HUES64 (cell line): ENCODE measurements around the gene SLC39A11.

Experiments used
- H3K27ac ChIP-seq: 2 replicates; pipeline ENCODE4 v1.7.0; 2013; ENCODE audit warnings: low read depth, low read length, inconsistent platforms
- H3K27me3 ChIP-seq: 2 replicates; pipeline ENCODE4 v1.6.1; 2013; ENCODE audit warnings: mild to moderate bottlenecking, low read length; ENCODE audit not compliant: insufficient read depth
- H3K36me3 ChIP-seq: 2 replicates; pipeline ENCODE4 v1.6.1; 2013; ENCODE audit warnings: mild to moderate bottlenecking, low read length; ENCODE audit not compliant: insufficient read depth
- H3K4me1 ChIP-seq: 2 replicates; pipeline ENCODE4 v1.6.1; 2013; ENCODE audit warnings: mild to moderate bottlenecking, low read length, moderate library complexity; ENCODE audit not compliant: insufficient read depth
- H3K4me3 ChIP-seq: 2 replicates; pipeline ENCODE4 v1.5.1; 2013; ENCODE audit warnings: mild to moderate bottlenecking, low read length, moderate library complexity
- H3K9ac ChIP-seq: 2 replicates; pipeline ENCODE4 v1.6.1; 2013; ENCODE audit warnings: mild to moderate bottlenecking, low read depth, low read length
- H3K9me3 ChIP-seq: 2 replicates; pipeline ENCODE4 v1.6.1; 2013; ENCODE audit warnings: low read depth, low read length; ENCODE audit not compliant: insufficient read depth
- WGBS: fragments of 150-250, 120-280 bp; methylation state at CpG from one replicate; pipeline ENCODE4 v1.1.7; 2013; ENCODE audit warnings: missing lambda C conversion rate; 5-methylcytosine and 5-hydroxymethylcytosine counted together

SLC39A11 gene

DNA sequence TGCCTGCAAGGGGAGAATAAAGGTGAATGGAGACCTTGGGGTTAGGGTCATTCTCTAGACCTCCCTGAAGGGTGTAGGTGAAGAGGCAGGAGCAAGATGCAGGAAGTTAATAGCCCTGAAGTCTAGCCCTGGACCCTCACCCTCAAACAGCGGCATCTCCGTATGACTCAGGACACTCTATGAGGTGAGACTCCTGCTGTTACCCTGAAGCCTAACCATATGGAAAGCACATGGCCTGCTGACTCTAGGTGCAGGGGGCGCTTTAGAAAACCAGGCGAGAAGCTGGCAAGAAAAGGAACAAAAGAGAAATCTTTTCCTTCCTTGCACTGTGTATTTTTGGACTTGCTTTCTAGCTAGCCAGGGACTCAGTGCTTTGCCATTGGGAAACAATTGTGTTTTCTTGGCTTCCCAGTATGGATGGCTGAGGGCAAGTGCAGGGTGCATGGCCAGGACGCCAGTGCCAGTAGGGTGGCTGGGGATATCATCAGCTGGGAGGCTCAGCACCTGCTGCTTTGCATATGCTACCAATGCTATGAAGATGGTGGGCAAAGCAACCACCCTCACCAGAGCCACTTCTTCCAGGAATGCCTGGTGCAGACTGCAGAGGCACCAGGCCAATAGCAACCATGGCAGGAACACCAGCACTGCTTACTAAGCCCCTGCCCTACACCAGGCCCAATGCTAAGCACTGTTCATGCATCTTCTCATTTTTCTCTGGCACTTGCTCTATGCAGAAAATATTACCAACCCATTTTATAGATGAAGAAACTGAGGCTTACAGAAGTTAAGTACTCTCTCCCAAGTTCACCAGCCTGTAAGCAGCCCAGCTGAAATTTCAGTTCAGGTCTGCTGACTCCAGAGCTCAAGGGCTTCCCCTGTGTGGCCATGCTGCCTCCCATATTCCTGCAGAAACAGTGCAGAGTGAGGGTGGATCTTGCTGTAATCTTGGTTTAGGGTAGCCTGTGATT, 425.1 kb downstream of the SLC39A11 start:
- Histone ChIP-seq H3K36me3 (no peaks in the 10 kb centered on the region), H3K27me3 (no peaks in the 10 kb centered on the region), H3K4me3 (no peak overlapping the region), H3K9ac (no peak overlapping the region), H3K4me1 (peaks cover 9% of the 10 kb centered on the region), H3K9me3 (no peaks in the 10 kb centered on the region), H3K27ac (no peak overlapping the region)
- 63% methylated on average over 5 of the region's 5 CpGs for WGBS

DNA sequence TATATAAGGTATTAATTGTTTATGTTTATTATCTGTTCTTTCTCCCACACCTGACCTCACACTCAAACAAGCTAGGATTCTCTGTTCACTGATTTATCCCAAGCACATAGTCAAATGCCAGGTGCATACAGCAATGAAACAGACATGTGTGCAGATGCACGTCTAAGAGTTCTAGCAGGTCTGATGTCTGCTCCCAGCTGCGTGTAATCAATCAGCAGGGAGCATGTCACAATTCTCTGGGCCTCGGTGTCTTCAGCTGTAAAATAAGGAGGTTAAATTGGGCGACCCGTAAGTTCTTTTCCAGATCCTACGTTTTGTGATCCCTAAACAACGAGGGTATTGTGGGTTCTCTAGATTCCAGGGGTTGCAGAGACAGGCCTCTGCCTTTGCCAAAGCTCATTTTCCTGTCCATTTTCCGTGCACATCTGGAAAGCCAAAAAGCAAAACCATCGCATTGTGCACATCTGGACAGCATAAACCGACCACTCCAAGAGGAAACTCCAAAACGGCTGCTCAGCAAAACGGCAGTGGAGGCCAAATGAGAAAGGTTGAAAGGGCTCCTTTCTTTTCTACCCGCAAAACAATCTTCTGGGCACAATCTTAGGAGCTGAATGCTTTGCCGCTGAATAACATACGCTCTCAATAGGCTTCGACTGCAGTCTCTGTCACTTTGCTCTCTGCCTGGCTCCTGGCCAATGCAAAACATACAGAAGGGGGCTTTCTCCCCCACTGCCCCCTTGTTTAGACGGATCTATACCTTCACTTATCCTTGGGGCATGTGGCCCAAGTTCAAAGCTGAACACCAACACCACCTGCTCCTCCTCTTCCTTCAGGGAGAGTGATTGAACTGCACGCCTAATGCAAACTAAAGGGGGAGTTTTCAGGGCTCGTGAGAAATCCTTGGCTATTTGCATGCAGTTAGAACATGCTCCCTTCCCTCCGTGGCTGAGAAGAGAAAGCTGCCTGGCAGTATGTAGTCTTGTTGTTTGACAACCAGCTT, 426.3 kb downstream of the SLC39A11 start:
- 62% methylated on average over 20 of the region's 20 CpGs for WGBS
- H3K4me3 ChIP-seq, result no peak overlapping the region
- H3K9me3 ChIP-seq, result no peaks in the 10 kb centered on the region
- H3K27me3 ChIP-seq, result no peaks in the 10 kb centered on the region
- peaks cover 12% of the 10 kb centered on the region for H3K4me1 ChIP-seq
- H3K27ac ChIP-seq, result no peak overlapping the region
- H3K9ac ChIP-seq, result no peak overlapping the region
- H3K36me3 ChIP-seq, result no peaks in the 10 kb centered on the region

DNA sequence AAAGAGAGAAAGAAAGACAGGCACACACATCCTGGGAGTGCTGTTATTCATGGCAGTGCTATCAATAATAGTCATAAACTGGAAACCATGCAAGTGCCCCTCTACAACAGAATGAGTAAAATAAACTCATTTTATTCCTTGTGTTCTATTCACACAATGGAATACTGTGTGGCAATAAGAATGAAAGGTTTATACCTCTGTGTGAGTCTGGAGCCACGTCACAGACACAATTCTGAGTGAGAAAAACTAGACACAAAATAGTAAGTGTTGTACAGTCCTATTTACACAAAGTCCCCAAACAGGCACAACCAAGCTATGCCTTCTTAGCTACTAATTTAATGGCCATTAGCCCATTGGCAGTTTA, 429.7 kb downstream of the SLC39A11 start:
- Histone ChIP-seq H3K9ac (no peak overlapping the region), H3K27ac (no peak overlapping the region), H3K9me3 (no peaks in the 10 kb centered on the region), H3K4me3 (no peak overlapping the region), H3K4me1 (peaks cover 12% of the 10 kb centered on the region), H3K36me3 (no peaks in the 10 kb centered on the region), H3K27me3 (no peaks in the 10 kb centered on the region)
- 100% methylated on average over 1 of the region's 1 CpG for WGBS

DNA sequence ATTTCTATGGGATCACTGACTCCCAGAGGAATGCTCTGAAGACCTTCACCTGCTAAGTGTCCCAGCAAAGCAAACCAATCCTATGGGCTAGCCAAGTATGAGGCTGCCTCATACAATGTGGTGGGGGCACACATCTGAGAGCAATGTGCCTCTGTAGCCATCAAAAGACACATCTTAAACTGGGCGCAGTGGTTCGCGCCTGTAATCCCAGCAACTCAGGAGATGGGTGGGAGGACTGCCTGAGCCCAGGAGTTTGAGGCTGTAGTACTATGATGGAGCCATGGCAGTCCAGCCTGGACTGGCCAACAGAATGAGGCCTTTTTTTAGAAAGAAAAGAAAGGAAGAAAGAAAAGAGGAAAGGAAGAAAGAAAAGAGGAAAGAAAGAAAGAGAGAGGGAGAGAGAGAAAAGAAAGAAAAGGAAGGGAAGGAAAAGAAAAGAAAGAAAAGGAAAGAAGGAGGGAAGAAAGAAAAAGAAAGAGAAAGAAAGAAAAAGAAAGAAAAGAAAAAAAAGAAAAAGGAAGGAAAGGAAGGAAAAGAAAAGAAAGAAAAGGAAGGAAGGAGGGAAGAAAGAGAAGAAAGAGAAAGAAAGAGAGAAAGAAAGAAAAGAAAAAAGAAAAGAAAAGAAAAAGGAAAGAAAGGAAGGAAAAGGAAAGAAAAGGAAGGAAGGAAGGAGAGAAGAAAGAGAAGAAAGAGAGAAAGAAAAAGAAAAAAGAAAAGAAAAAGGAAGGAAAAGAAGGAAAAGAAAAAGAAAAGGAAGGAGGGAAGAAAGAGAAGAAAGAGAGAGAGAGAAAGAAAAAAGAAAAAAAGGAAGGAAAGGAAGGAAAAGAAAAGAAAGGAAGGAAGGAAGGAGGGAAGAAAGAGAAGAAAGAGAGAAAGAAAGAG, 430.3 kb downstream of the SLC39A11 start:
- H3K9ac ChIP-seq, result no peak overlapping the region

DNA sequence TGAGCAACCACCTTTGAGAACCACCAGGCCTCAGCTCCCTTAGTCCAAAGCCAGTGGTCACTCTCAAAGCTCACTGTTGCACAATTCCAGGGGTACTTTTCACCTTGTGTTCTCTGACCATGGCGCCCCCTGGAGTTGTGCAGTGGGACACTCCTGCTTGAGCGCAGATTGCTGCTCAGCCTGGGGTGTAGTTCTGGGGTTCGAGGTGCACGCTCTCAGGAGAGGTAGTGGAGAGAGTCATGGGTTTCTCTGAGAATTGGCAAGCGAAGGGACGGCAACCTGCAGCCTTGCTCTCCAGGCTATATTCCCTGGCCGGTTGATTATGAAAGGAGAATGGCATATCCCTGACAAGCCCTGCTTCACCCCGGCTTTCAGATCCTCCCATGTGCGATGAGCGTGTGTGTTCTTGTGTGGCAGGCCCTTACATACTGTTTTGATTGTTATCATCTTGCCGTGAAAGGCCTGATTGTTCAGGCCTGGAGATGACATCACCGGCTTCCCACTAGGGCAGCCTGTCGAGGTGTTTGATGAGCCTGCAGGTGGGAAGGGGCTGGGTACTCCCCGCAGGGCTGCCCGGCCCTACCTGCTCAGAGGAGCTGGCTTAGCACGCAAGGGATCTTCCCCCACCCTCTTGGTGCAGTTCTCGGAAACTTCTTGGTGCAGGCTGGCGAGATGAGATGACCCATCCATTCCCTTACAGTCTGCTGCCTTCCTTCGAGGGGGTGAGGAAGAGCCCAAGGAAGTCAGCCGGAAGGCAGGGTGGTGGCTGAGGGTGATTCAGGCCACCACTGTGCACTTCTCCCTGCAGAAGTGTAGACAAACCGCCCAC, 431.2 kb downstream of the SLC39A11 start:
- Histone ChIP-seq H3K36me3 (no peaks in the 10 kb centered on the region), H3K9ac (no peak overlapping the region), H3K27ac (peak overlapping the region; percentile 3; the same call in 1 of the 2 replicates), H3K9me3 (no peaks in the 10 kb centered on the region), H3K4me1 (peaks cover 5% of the 10 kb centered on the region; the same call in 1 of the 2 replicates), H3K4me3 (no peak overlapping the region), H3K27me3 (no peaks in the 10 kb centered on the region)
- WGBS, result 73% methylated on average over 21 of the region's 21 CpGs

More for the DNA sequence above, 430.3 kb downstream of the SLC39A11 start:
- Histone ChIP-seq H3K4me1 (peaks cover 12% of the 10 kb centered on the region), H3K4me3 (no peak overlapping the region), H3K27me3 (no peaks in the 10 kb centered on the region), H3K27ac (peak overlapping the region; percentile 2; the same call in 1 of the 2 replicates), H3K36me3 (no peaks in the 10 kb centered on the region), H3K9me3 (no peaks in the 10 kb centered on the region)
- WGBS, result 85% methylated on average over 3 of the region's 3 CpGs

DNA sequence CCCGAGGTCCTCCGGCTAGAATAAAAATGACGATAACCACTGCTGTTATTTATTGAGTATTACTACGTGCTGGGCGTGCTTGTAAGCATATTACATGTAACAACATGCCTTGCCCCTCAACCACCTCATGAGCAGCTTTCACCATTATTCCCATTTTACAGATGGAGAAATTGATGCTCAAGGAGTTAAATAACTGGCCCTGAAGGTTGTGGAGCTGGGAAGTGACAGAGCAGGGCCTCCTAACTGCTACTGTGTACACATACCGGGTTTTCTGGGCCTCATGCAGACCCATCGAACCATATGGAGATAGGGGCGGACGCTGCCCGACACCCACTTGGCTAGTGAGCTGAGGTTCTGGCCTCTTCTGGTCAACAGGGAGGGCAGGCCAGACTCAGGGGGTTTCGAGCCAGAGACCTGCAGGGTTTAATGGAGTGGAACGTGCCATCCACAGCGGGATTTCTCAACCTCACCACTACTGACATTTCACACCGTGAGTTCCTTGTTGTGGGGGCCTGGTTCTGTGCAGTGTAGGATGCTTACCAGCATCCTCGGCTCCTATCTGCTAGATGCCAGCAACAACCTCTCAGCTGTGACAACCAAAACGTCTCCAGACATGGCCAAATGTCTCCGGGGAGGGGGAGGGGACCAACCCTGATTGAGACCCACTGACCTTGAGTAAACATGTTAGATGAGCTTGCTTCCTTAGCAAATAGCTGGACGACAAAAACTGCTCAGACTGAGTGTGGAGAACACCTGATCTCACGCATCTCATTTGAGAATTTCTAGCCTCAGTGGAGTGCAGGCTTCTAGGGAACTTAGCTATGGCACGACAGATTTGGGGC, 432.0 kb downstream of the SLC39A11 start:
- H3K9ac ChIP-seq, result no peak overlapping the region
- H3K36me3 ChIP-seq, result no peaks in the 10 kb centered on the region
- 90% methylated on average over 20 of the region's 20 CpGs for WGBS
- H3K27me3 ChIP-seq, result no peaks in the 10 kb centered on the region
- peak overlapping the region; percentile 3; the same call in 1 of the 2 replicates for H3K27ac ChIP-seq
- H3K4me3 ChIP-seq, result no peak overlapping the region
- H3K9me3 ChIP-seq, result no peaks in the 10 kb centered on the region
- 0 out of 2 replicates have a peak, but pooled peaks cover 8% of the 10 kb centered on the region for H3K4me1 ChIP-seq

DNA sequence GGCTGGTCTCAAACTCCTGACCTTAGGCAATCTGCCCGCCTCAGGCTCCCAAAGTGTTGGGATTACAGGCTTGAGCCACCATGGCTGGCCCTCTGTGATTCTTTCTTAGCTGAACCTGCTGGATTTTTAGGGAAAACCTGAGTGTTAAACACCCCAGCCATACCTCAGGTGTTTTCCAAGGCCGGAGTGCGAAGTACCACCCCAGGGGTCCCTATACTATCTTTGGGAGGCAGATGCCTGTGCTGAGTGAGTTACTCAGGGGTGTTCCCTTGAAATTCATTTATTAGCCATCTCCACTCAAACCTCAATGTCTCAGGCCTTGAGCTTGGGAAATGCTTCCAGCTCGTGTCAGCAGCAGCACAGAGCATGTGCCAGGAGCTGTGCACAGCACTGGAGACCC, 432.7 kb downstream of the SLC39A11 start:
- no peaks in the 10 kb centered on the region for H3K9me3 ChIP-seq
- no peak overlapping the region for H3K27ac ChIP-seq
- H3K4me3 ChIP-seq, result no peak overlapping the region
- 72% methylated on average over 4 of the region's 4 CpGs for WGBS
- H3K9ac ChIP-seq, result no peak overlapping the region
- H3K4me1 ChIP-seq, result 0 out of 2 replicates have a peak, but pooled peaks cover 8% of the 10 kb centered on the region
- H3K36me3 ChIP-seq, result no peaks in the 10 kb centered on the region
- no peaks in the 10 kb centered on the region for H3K27me3 ChIP-seq

DNA sequence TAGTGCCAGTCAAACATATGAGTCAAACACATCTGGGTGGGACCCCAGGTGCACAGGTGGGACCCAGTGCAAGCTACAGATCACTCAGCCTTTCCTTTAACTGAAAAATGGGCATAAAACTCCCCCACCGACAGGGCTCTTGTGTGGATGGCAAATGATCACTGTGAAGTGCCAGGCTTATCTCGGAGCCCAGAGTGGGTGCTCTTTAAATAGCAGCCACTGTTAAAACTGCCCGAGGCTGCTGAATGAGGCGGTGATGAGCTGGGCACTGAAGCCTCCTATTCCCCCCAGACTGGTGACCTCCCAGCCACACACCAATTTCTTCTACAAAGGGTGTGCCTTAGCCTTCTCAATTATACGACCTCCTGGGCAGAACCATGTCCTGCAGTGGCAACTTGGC, 433.8 kb downstream of the SLC39A11 start:
- H3K27me3 ChIP-seq, result no peaks in the 10 kb centered on the region
- WGBS, result 91% methylated on average over 5 of the region's 5 CpGs

More for the DNA sequence above, 433.8 kb downstream of the SLC39A11 start:
- Histone ChIP-seq H3K36me3 (no peaks in the 10 kb centered on the region), H3K4me3 (no peak overlapping the region), H3K4me1 (0 out of 2 replicates have a peak, but pooled peaks cover 8% of the 10 kb centered on the region), H3K9ac (no peak overlapping the region), H3K9me3 (no peaks in the 10 kb centered on the region), H3K27ac (no peak overlapping the region)
